Measurements from ENCODE around the gene NCS1. TPM values are rescaled to one million over a fixed set of nuclear protein-coding genes. Genes with fewer than 3 reads are reported as not detected.

The NCS1 gene
- total RNA-seq, 1 experiment from 2014 or later, result 68.7 TPM

DNA sequence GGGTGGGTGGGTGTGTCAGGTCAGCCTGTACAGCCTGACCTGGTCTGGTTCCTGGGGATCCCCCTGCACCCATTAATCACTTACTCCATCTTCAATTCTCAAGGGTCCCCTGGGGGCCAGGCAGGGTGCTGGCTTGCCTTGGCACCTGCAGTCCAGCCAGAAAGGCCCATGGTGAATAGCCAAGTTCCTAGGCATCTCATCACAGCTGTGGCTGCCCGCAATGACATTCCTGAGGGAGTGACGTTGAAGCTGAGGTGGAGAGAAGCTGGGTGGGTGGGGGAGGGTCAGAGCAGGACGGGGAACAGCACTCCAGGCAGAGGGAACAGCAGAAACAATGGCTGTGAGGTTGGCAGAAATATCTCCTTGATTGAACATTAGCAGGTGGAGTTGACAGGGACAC is 103.9 kb downstream of the NCS1 start:
- H4K20me1 ChIP-seq (ENCODE audit: insufficient read depth), result no peaks in the 10 kb centered on the region
- no peaks in the 10 kb centered on the region for H3K36me3 ChIP-seq (ENCODE audit: control insufficient read depth in 1 of 2, insufficient read depth in 2 of 2, low read length in 2 of 2)
- H3K4me3 ChIP-seq (replicated peaks in 1 of 2; ENCODE audit: low read depth in 1 of 2, low read length in 2 of 2), result no peak overlapping the region
- H2AFZ ChIP-seq (ENCODE audit: low read depth, low read length, poor library complexity, severe bottlenecking), result no peak overlapping the region
- no peak overlapping the region for H3K9ac ChIP-seq (ENCODE audit: low read length)
- no peaks in the 10 kb centered on the region for H3K79me2 ChIP-seq (ENCODE audit: insufficient read depth, low read length)
- intact Hi-C loops (cut with micrococcal nuclease), result no loop called here
- DNase-seq (ENCODE audit: low read depth, low spot score) (no peak), ATAC-seq (no peak)
- H3K4me2 ChIP-seq (ENCODE audit: low read length), result no peak overlapping the region
- TF ChIP-seq, protein P1, sequence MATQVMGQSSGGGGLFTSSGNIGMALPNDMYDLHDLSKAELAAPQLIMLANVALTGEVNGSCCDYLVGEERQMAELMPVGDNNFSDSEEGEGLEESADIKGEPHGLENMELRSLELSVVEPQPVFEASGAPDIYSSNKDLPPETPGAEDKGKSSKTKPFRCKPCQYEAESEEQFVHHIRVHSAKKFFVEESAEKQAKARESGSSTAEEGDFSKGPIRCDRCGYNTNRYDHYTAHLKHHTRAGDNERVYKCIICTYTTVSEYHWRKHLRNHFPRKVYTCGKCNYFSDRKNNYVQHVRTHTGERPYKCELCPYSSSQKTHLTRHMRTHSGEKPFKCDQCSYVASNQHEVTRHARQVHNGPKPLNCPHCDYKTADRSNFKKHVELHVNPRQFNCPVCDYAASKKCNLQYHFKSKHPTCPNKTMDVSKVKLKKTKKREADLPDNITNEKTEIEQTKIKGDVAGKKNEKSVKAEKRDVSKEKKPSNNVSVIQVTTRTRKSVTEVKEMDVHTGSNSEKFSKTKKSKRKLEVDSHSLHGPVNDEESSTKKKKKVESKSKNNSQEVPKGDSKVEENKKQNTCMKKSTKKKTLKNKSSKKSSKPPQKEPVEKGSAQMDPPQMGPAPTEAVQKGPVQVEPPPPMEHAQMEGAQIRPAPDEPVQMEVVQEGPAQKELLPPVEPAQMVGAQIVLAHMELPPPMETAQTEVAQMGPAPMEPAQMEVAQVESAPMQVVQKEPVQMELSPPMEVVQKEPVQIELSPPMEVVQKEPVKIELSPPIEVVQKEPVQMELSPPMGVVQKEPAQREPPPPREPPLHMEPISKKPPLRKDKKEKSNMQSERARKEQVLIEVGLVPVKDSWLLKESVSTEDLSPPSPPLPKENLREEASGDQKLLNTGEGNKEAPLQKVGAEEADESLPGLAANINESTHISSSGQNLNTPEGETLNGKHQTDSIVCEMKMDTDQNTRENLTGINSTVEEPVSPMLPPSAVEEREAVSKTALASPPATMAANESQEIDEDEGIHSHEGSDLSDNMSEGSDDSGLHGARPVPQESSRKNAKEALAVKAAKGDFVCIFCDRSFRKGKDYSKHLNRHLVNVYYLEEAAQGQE (IDR thresholded peaks at IDR 0.05; ENCODE audit: low read depth), result no peak
- no peak for TF ChIP-seq EZH2 (IDR thresholded peaks at IDR 0.05)
- ChIA-PET RAD21 (ENCODE audit: low non-redundant PET in 1 of 2, low total read pairs in 2 of 2, uncharacterized antibody in 2 of 2, unreplicated experiment in 2 of 2) (no interaction called here), POLR2A (no interaction called here), CTCF (no interaction called here)
- no peaks in the 10 kb centered on the region for H3K9me2 ChIP-seq (ENCODE audit: insufficient read depth)
- no peaks in the 10 kb centered on the region for H3K4me1 ChIP-seq (ENCODE audit: control insufficient read depth in 1 of 2, insufficient read depth in 2 of 2, low read length in 2 of 2)
- no peaks in the 10 kb centered on the region for H3K27me3 ChIP-seq (ENCODE audit: insufficient read depth, low read length)
- no TSS peak for BruUV-seq (replicated peaks)
- H3K27ac ChIP-seq (ENCODE audit: low read depth, low read length), result no peak overlapping the region
- H3K9me3 ChIP-seq (ENCODE audit: control insufficient read depth in 1 of 2, insufficient read depth in 1 of 2, low read depth in 1 of 2, low read length in 2 of 2), result no peaks in the 10 kb centered on the region

DNA sequence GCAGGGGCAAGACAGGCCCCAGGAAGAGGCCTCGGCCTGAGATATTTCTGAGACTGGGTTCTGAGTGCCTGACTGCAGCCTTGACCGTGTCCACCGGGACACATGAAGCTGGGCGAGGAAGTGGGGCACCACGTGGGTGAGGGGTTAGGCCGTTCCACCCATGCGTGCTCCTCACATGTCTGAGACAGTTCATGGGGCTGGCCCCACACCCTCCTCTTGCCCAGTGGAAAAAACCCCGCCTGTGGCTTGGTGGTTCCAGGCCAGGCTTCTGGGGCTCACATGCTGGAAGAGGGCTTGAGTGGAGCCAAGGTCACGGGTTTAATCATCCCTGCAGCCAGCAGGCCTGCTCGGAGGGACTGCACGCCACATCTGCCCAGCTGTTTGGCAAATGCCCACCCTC is 104.8 kb downstream of the NCS1 start:
- BruUV-seq (replicated peaks), result no TSS peak
- Histone ChIP-seq H3K27ac (ENCODE audit: low read depth, low read length) (no peak overlapping the region), H3K4me2 (ENCODE audit: low read length) (no peak overlapping the region), H3K4me3 (replicated peaks in 1 of 2; ENCODE audit: low read depth in 1 of 2, low read length in 2 of 2) (no peak overlapping the region), H4K20me1 (ENCODE audit: insufficient read depth) (no peaks in the 10 kb centered on the region), H3K79me2 (ENCODE audit: insufficient read depth, low read length) (no peaks in the 10 kb centered on the region), H3K27me3 (ENCODE audit: insufficient read depth, low read length) (peaks cover 3% of the 10 kb centered on the region; the same call in 1 of the 2 replicates), H2AFZ (ENCODE audit: low read depth, low read length, poor library complexity, severe bottlenecking) (no peak overlapping the region), H3K9me2 (ENCODE audit: insufficient read depth) (no peaks in the 10 kb centered on the region), H3K9me3 (ENCODE audit: control insufficient read depth in 1 of 2, insufficient read depth in 1 of 2, low read depth in 1 of 2, low read length in 2 of 2) (no peaks in the 10 kb centered on the region), H3K36me3 (ENCODE audit: control insufficient read depth in 1 of 2, insufficient read depth in 2 of 2, low read length in 2 of 2) (no peaks in the 10 kb centered on the region), H3K4me1 (ENCODE audit: control insufficient read depth in 1 of 2, insufficient read depth in 2 of 2, low read length in 2 of 2) (no peaks in the 10 kb centered on the region), H3K9ac (ENCODE audit: low read length) (no peak overlapping the region)
- RAD21 ChIA-PET (ENCODE audit: low non-redundant PET in 1 of 2, low total read pairs in 2 of 2, uncharacterized antibody in 2 of 2, unreplicated experiment in 2 of 2), result interaction anchor here in 1 of 2 experiments (0.6 kb wide), 1 partner anchor 1058 kb away, joined by 3 read pairs; no protein-coding TSS in a partner anchor
- ATAC-seq (no peak), DNase-seq (ENCODE audit: low read depth, low spot score) (no peak)
- POLR2A ChIA-PET, result no interaction called here
- CTCF ChIA-PET, result no interaction called here
- intact Hi-C loops (cut with micrococcal nuclease), result no loop called here
- TF ChIP-seq SP1 (IDR thresholded peaks at IDR 0.05; ENCODE audit: low read depth), result no peak
- no peak for TF ChIP-seq CBX3 (IDR thresholded peaks at IDR 0.05; ENCODE audit: low read depth)
- no peak for TF ChIP-seq FOSL1 (IDR thresholded peaks at IDR 0.05; ENCODE audit: low read depth)
- no peak for TF ChIP-seq TCF7L2 (IDR thresholded peaks at IDR 0.05; ENCODE audit: borderline replicate concordance, extremely low read depth, insufficient read depth, insufficient read length)
- no peak for TF ChIP-seq RAD21 (IDR thresholded peaks at IDR 0.05; ENCODE audit: low read depth)
- TF ChIP-seq, protein P2, sequence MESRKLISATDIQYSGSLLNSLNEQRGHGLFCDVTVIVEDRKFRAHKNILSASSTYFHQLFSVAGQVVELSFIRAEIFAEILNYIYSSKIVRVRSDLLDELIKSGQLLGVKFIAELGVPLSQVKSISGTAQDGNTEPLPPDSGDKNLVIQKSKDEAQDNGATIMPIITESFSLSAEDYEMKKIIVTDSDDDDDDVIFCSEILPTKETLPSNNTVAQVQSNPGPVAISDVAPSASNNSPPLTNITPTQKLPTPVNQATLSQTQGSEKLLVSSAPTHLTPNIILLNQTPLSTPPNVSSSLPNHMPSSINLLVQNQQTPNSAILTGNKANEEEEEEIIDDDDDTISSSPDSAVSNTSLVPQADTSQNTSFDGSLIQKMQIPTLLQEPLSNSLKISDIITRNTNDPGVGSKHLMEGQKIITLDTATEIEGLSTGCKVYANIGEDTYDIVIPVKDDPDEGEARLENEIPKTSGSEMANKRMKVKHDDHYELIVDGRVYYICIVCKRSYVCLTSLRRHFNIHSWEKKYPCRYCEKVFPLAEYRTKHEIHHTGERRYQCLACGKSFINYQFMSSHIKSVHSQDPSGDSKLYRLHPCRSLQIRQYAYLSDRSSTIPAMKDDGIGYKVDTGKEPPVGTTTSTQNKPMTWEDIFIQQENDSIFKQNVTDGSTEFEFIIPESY (IDR thresholded peaks at IDR 0.05; ENCODE audit: extremely low read depth, insufficient replicate concordance, low read length), result no peak
- TF ChIP-seq ELF1 (IDR thresholded peaks at IDR 0.05; ENCODE audit: borderline replicate concordance, low read depth), result no peak
- TF ChIP-seq, protein P1 (IDR thresholded peaks at IDR 0.05; ENCODE audit: low read depth), result no peak
- TF ChIP-seq, protein P3, sequence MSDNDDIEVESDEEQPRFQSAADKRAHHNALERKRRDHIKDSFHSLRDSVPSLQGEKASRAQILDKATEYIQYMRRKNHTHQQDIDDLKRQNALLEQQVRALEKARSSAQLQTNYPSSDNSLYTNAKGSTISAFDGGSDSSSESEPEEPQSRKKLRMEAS (IDR thresholded peaks at IDR 0.05), result no peak
- no peak for TF ChIP-seq ZFX (IDR thresholded peaks at IDR 0.05)
